ENCODE results near the gene CAMK2A. TPM values are rescaled to one million over a fixed set of nuclear protein-coding genes. Genes with fewer than 3 reads are reported as not detected.

CAMK2A gene
- total RNA-seq, 2 donors from 2014 or later, result 0.05 to 0.61 TPM

GRCh38 chr5:150302301-150303069 lies 12.9 kb upstream of the CAMK2A start, which contains the start of gene ARSI:
ARSI (minus strand) TSS chr5:150302905; CDS start chr5:150302373, 532 bp downstream.
- no peak for TF ChIP-seq CTCF (IDR thresholded peaks at IDR 0.05)
- Histone ChIP-seq H3K4me1 (no peaks in the 10 kb centered on the region), H3K36me3 (no peaks in the 10 kb centered on the region), H3K4me3 (no peak within 1 kb of the TSS), H3K9me3 (no peaks in the 10 kb centered on the region), H3K9ac (ENCODE audit: low read depth in 2 of 2, low read length in 2 of 2) (peak within 1 kb of the TSS in 1 of 2 donors; percentile 54), H3K27me3 (peaks cover 16% of the 10 kb centered on the region), H3K27ac (peak within 1 kb of the TSS; percentile 19)
- peak; percentile 42 for DNase-seq
- intact Hi-C loops (cut with DNase I), result no loop called here

GRCh38 chr5:150301901-150302300 lies 12.3 kb upstream of the CAMK2A start:
- no peak for DNase-seq
- Histone ChIP-seq H3K9ac (ENCODE audit: low read depth in 2 of 2, low read length in 2 of 2) (no peak overlapping the region), H3K4me1 (no peaks in the 10 kb centered on the region), H3K27ac (no peak overlapping the region), H3K4me3 (no peak overlapping the region), H3K36me3 (no peaks in the 10 kb centered on the region), H3K27me3 (peaks cover 16% of the 10 kb centered on the region), H3K9me3 (no peaks in the 10 kb centered on the region)
- TF ChIP-seq CTCF (IDR thresholded peaks at IDR 0.05), result no peak
- intact Hi-C loops (cut with DNase I), result no loop called here

- H3K9me3 ChIP-seq, result no peaks in the 10 kb centered on the region
- H3K27ac ChIP-seq, result no peak overlapping the region
- H3K4me1 ChIP-seq, result no peaks in the 10 kb centered on the region
- no peak for TF ChIP-seq CTCF (IDR thresholded peaks at IDR 0.05)
- H3K36me3 ChIP-seq, result no peaks in the 10 kb centered on the region
- intact Hi-C loops (cut with DNase I), result no loop called here
- no peak overlapping the region for H3K4me3 ChIP-seq
- no peak overlapping the region for H3K9ac ChIP-seq (ENCODE audit: low read depth in 2 of 2, low read length in 2 of 2)
- H3K27me3 ChIP-seq, result peaks cover 16% of the 10 kb centered on the region
- DNase-seq, result no peak
Measured at GRCh38 chr5:150301170-150301505, 11.6 kb upstream of the CAMK2A start.

GRCh38 chr5:150300496-150301169 lies 11.1 kb upstream of the CAMK2A start:
- Histone ChIP-seq H3K9ac (ENCODE audit: low read depth in 2 of 2, low read length in 2 of 2) (no peak overlapping the region), H3K27ac (no peak overlapping the region)
- DNase-seq, result no peak

More at GRCh38 chr5:150300496-150301169, 11.1 kb upstream of the CAMK2A start:
- Histone ChIP-seq H3K4me3 (no peak overlapping the region), H3K4me1 (no peaks in the 10 kb centered on the region), H3K9me3 (no peaks in the 10 kb centered on the region), H3K36me3 (no peaks in the 10 kb centered on the region), H3K27me3 (peaks cover 16% of the 10 kb centered on the region)
- TF ChIP-seq CTCF (IDR thresholded peaks at IDR 0.05), result no peak
- intact Hi-C loops (cut with DNase I), result no loop called here

All from colonic mucosa (tissue), 4 donors.